PC-9 (cell line): ENCODE data around the gene ALDH4A1. TPM values are rescaled to one million over a fixed set of nuclear protein-coding genes. Genes with fewer than 3 reads are reported as not detected.

Experiments used
- BruUV-seq: library from RNA; stranded (reverse); fragments of 400-500 nt; replicated peaks from 2 replicates; lab custom pipeline; 2021; lab: Mats Ljungman, UMichigan
- CTCF ChIA-PET: fragments of 300-600 bp; sonication (Branson Sonifier 250); formaldehyde crosslinking; loops from one replicate; lab custom pipeline; 2022; ENCODE audit warnings: antibody characterized with exemption; lab: Charles Lee
- POLR2A ChIA-PET: fragments of 300-600 bp; sonication (Branson Sonifier 250); formaldehyde crosslinking; loops from one replicate; lab custom pipeline; 2022; ENCODE audit warnings: antibody characterized with exemption; ENCODE audit not compliant: unreplicated experiment; lab: Charles Lee
- DNase-seq, 2 experiments: peaks; one replicate each; pipeline versions ENCODE4 v3.0.0 to v3.0.0-alpha.2; 2015 to 2022; ENCODE audit warnings: mixed read lengths in 1 of 2
- H2AFZ ChIP-seq: fragments of 200-600 bp; sonication (generic); 2 replicates; pipeline ENCODE4 v1.8.1; 2017; ENCODE audit warnings: antibody characterized with exemption
- H3F3A ChIP-seq: fragments of 200-600 bp; sonication (generic); 2 replicates; pipeline ENCODE4 v1.8.1; 2017; ENCODE audit warnings: antibody characterized with exemption, mild to moderate bottlenecking, low read depth; ENCODE audit not compliant: insufficient read depth
- H3K27ac ChIP-seq: fragments of 200-600 bp; sonication (generic); 2 replicates; pipeline ENCODE4 v1.6.1; 2016; ENCODE audit warnings: mixed run types
- H3K27me3 ChIP-seq: fragments of 200-600 bp; sonication (generic); 2 replicates; pipeline ENCODE4 v1.6.1; 2016; ENCODE audit warnings: low read depth, mixed run types; ENCODE audit not compliant: insufficient read depth
- H3K36me3 ChIP-seq: fragments of 200-600 bp; sonication (generic); 2 replicates; pipeline ENCODE4 v1.6.1; 2016; ENCODE audit warnings: low read depth, mixed run types
- H3K4me1 ChIP-seq: fragments of 200-600 bp; sonication (generic); replicated peaks from 2 replicates; pipeline ENCODE4 v1.6.1; 2016; ENCODE audit warnings: mixed run types; ENCODE audit not compliant: insufficient read depth
- H3K4me2 ChIP-seq: fragments of 200-600 bp; sonication (generic); 2 replicates; pipeline ENCODE4 v1.6.1; 2017; ENCODE audit warnings: mixed run types
- H3K4me3 ChIP-seq: fragments of 200-600 bp; sonication (generic); 2 replicates; pipeline ENCODE4 v1.6.1; 2016; ENCODE audit warnings: mixed run types
- H3K79me2 ChIP-seq: fragments of 200-600 bp; sonication (generic); 2 replicates; pipeline ENCODE4 v1.6.1; 2017; ENCODE audit warnings: low read depth, mixed run types
- H3K9me2 ChIP-seq: fragments of 200-600 bp; sonication (generic); 2 replicates; pipeline ENCODE4 v1.8.1; 2017; ENCODE audit warnings: mild to moderate bottlenecking; ENCODE audit not compliant: insufficient read depth
- H3K9me3 ChIP-seq: fragments of 200-600 bp; sonication (generic); 2 replicates; pipeline ENCODE4 v1.8.1; 2016; ENCODE audit warnings: low read depth; ENCODE audit not compliant: insufficient read depth
- H4K20me1 ChIP-seq: fragments of 200-600 bp; sonication (generic); 2 replicates; pipeline ENCODE4 v1.8.1; 2017; ENCODE audit not compliant: insufficient read depth
- EZH2 ChIP-seq: fragments of 200-600 bp; sonication (generic); IDR thresholded peaks from 2 replicates; pipeline ENCODE4 v1.8.0; 2017; ENCODE audit warnings: antibody characterized with exemption, low read depth
- intact Hi-C: fragments of 100-400 bp; cut with micrococcal nuclease; formaldehyde crosslinking; loops from one replicate; pipeline ENCODE4 v1.10.0; 2022; ENCODE audit not compliant: unreplicated experiment
- microRNA-seq: library from miRNA; unstranded; fragments of <30 nt; microRNA quantifications from one replicate; pipeline ENCODE4 v1.2.0, GENCODE V29; 2021; ENCODE audit warnings: borderline number of aligned reads, borderline replicate concordance
- total RNA-seq: library from RNA; stranded (reverse); gene quantifications from 2 replicates; pipeline ENCODE4 v1.2.3, GENCODE V29; 2021
- TF ChIP-seq, protein P1 (sequence below): fragments of 200-600 bp; sonication (generic); conservative IDR thresholded peaks from 2 replicates; pipeline ENCODE4 v1.6.1; 2017; ENCODE audit warnings: mixed run types, antibody characterized with exemption, mild to moderate bottlenecking, moderate library complexity

ALDH4A1 gene
- total RNA-seq, 1 experiment from 2014 or later, result 15.0 TPM

DNA sequence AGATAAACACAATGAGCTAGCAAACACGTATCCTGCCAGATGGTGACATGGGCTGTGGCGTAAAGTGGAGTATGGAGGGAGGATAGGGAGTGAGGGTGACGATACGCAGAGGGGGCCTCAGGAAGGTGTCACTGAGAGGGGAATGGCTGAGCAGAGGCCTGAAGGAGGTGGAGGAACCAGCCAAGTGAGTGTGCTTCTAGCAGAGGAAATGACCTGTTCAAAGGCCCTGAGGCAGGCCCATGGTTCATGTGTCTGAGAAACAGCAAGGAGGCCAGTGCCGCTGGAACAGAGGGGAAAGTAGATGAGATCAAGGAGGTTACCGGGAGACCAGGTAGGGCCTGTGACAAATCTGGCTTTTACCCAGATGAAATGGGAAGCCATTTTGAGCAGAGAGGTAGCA is 78.9 kb downstream of the ALDH4A1 start:
- Histone ChIP-seq H3K4me3 (no peak overlapping the region), H3K27me3 (peaks cover 18% of the 10 kb centered on the region), H3K9me2 (no peaks in the 10 kb centered on the region), H3K4me2 (no peak overlapping the region), H4K20me1 (no peaks in the 10 kb centered on the region), H3K4me1 (no peaks in the 10 kb centered on the region), H3F3A (no peaks in the 10 kb centered on the region), H3K9me3 (no peaks in the 10 kb centered on the region), H3K79me2 (no peaks in the 10 kb centered on the region), H3K36me3 (no peaks in the 10 kb centered on the region), H2AFZ (no peak overlapping the region), H3K27ac (no peak overlapping the region)
- TF ChIP-seq, protein P1, sequence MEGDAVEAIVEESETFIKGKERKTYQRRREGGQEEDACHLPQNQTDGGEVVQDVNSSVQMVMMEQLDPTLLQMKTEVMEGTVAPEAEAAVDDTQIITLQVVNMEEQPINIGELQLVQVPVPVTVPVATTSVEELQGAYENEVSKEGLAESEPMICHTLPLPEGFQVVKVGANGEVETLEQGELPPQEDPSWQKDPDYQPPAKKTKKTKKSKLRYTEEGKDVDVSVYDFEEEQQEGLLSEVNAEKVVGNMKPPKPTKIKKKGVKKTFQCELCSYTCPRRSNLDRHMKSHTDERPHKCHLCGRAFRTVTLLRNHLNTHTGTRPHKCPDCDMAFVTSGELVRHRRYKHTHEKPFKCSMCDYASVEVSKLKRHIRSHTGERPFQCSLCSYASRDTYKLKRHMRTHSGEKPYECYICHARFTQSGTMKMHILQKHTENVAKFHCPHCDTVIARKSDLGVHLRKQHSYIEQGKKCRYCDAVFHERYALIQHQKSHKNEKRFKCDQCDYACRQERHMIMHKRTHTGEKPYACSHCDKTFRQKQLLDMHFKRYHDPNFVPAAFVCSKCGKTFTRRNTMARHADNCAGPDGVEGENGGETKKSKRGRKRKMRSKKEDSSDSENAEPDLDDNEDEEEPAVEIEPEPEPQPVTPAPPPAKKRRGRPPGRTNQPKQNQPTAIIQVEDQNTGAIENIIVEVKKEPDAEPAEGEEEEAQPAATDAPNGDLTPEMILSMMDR, result no peak
- TF ChIP-seq EZH2, result no peak
- POLR2A ChIA-PET, result no interaction called here
- intact Hi-C loops, result loop anchor here (5.0 kb wide), 1 partner anchor 141 kb away; no protein-coding TSS in a partner anchor
- BruUV-seq, result no TSS peak
- CTCF ChIA-PET, result interaction anchor here (0.5 kb wide), 1 partner anchor 1069 kb away, joined by 5 read pairs; no protein-coding TSS in a partner anchor
- no peak for DNase-seq

Small RNA genes lying within 50 kb of the gene (microRNA-seq; reads per million reads assigned to microRNA genes)
- gene MIR1290, result not detected
- not detected for gene MIR4695

Other genes starting within 250 kb of the ALDH4A1 start
- gene TAS1R2, start 42.9 kb downstream of the ALDH4A1 start, total RNA-seq, result not detected in 2 replicates
- 11.7 and 16.5 TPM in 2 replicates for gene IFFO2, start 54.1 kb upstream of the ALDH4A1 start, total RNA-seq